Measurements from ENCODE around the gene SLC29A2. TPM values are rescaled to one million over a fixed set of nuclear protein-coding genes. Genes with fewer than 3 reads are reported as not detected.
A peak's percentile ranks its signal among the peaks of the same experiment; 100 is the strongest.

Gene SLC29A2
- total RNA-seq, 1 experiment from 2014 or later = 25.5 TPM

- ChIA-PET POLR2A (ENCODE audit: unreplicated experiment) (interaction anchor here (0.6 to 1.9 kb wide), 3 partner anchors 24 to 985 kb away, joined by 3 to 16 read pairs (median 11); partner anchors contain the start of gene YIF1A), CTCF (interaction anchor here (0.6 to 2.6 kb wide), 6 partner anchors 9 to 78 kb away, joined by 3 to 21 read pairs (median 4); partner anchors contain the start of genes BRMS1 and YIF1A)
- peaks cover 31% of the 10 kb centered on the region; the same call in 1 of the 2 replicates for H3K36me3 ChIP-seq (ENCODE audit: low read depth, low read length)
- BruUV-seq (replicated peaks) = no TSS peak
- no peaks in the 10 kb centered on the region for H3K27me3 ChIP-seq (ENCODE audit: low read length)
- H3K4me3 ChIP-seq (ENCODE audit: low read length) = peak within 1 kb of the TSS; percentile 81
- H3K9ac ChIP-seq (ENCODE audit: low read length) = peak within 1 kb of the TSS; percentile 96
- H3K9me3 ChIP-seq (ENCODE audit: low read length) = no peaks in the 10 kb centered on the region
- H3K4me2 ChIP-seq (ENCODE audit: low read length) = peak within 1 kb of the TSS; percentile 96
- H2AFZ ChIP-seq (ENCODE audit: low read length) = 0 out of 2 replicates have a peak within 1 kb of the TSS, but pooled peaks have one; percentile 14
- H3K4me1 ChIP-seq (ENCODE audit: insufficient read depth, low read length) = peaks cover 31% of the 10 kb centered on the region
- peaks cover 7% of the 10 kb centered on the region for H3F3A ChIP-seq (ENCODE audit: low read length, unreplicated experiment)
- no peaks in the 10 kb centered on the region for H3K9me2 ChIP-seq (replicated peaks; ENCODE audit: low read length)
- DNase-seq (peak; percentile 95), ATAC-seq (peak; percentile 80)
- H3K27ac ChIP-seq (ENCODE audit: low read length) = peak within 1 kb of the TSS; percentile 96
- peaks cover 17% of the 10 kb centered on the region for H3K79me2 ChIP-seq (ENCODE audit: low read length)
- no peaks in the 10 kb centered on the region for H4K20me1 ChIP-seq (ENCODE audit: low read length)
- intact Hi-C loops (cut with micrococcal nuclease) = no loop called here
- TF ChIP-seq EZH2phosphoT487 (IDR thresholded peaks at IDR 0.05; ENCODE audit: borderline replicate concordance, low read length) (peak; percentile 96), EZH2 (IDR thresholded peaks at IDR 0.05; ENCODE audit: low read length, unreplicated experiment) (no peak), CTCF (conservative IDR thresholded peaks at IDR 0.05; ENCODE audit: low read depth, low read length) (peak; percentile 44)
These were observed 35.1 kb downstream of the SLC29A2 start, which contains the start of gene RIN1 for GRCh38 chr11:66336234-66337102. Gene RIN1, minus strand, starts transcription at chr11:66336434. Its CDS starts 32 bp downstream, at chr11:66336402.

GRCh38 chr11:66335531-66336233 is 35.9 kb downstream of the SLC29A2 start:
- H2AFZ ChIP-seq (ENCODE audit: low read length) = 0 out of 2 replicates have a peak overlapping the region, but pooled peaks have one; percentile 14
- peaks cover 7% of the 10 kb centered on the region for H3F3A ChIP-seq (ENCODE audit: low read length, unreplicated experiment)
- peak overlapping the region; percentile 96 for H3K4me2 ChIP-seq (ENCODE audit: low read length)
- CTCF ChIA-PET = interaction anchor here (0.6 to 2.6 kb wide), 6 partner anchors 9 to 77 kb away, joined by 3 to 21 read pairs (median 4); partner anchors contain the start of genes BRMS1 and YIF1A
- H3K9me3 ChIP-seq (ENCODE audit: low read length) = no peaks in the 10 kb centered on the region
- peak overlapping the region; percentile 96 for H3K9ac ChIP-seq (ENCODE audit: low read length)
- intact Hi-C loops (cut with micrococcal nuclease) = no loop called here
- H4K20me1 ChIP-seq (ENCODE audit: low read length) = no peaks in the 10 kb centered on the region
- DNase-seq (peak; percentile 58), ATAC-seq (peak; percentile 31)
- no peaks in the 10 kb centered on the region for H3K9me2 ChIP-seq (replicated peaks; ENCODE audit: low read length)
- peak overlapping the region; percentile 81 for H3K4me3 ChIP-seq (ENCODE audit: low read length)
- H3K4me1 ChIP-seq (ENCODE audit: insufficient read depth, low read length) = peaks cover 31% of the 10 kb centered on the region
- TF ChIP-seq CTCF (conservative IDR thresholded peaks at IDR 0.05; ENCODE audit: low read depth, low read length) = no peak
- no peak for TF ChIP-seq EZH2 (IDR thresholded peaks at IDR 0.05; ENCODE audit: low read length, unreplicated experiment)
- TF ChIP-seq EZH2phosphoT487 (IDR thresholded peaks at IDR 0.05; ENCODE audit: borderline replicate concordance, low read length) = no peak
- H3K27ac ChIP-seq (ENCODE audit: low read length) = peak overlapping the region; percentile 96
- POLR2A ChIA-PET (ENCODE audit: unreplicated experiment) = interaction anchor here (0.6 to 1.9 kb wide), 5 partner anchors 8 to 985 kb away, joined by 3 to 16 read pairs (median 3); partner anchors contain the start of gene YIF1A
- BruUV-seq (replicated peaks) = TSS peak; percentile 25
- peaks cover 17% of the 10 kb centered on the region for H3K79me2 ChIP-seq (ENCODE audit: low read length)
- no peaks in the 10 kb centered on the region for H3K27me3 ChIP-seq (ENCODE audit: low read length)
- H3K36me3 ChIP-seq (ENCODE audit: low read depth, low read length) = peaks cover 27% of the 10 kb centered on the region; the same call in 1 of the 2 replicates

All from PC-3 (cell line).